ENCODE measurements around the gene IRX5. TPM values are rescaled to one million over a fixed set of nuclear protein-coding genes. Genes with fewer than 3 reads are reported as not detected.

The IRX5 gene
- polyA plus RNA-seq, 10 donors = 0.82 to 8.7 (median 3.1) TPM

- DNase-seq = peak; percentile 99 to 100 (median 100)
Measured at GRCh38 chr16:54929090-54930004, 1.3 kb upstream of the IRX5 start.

- no peak for DNase-seq
Measured at GRCh38 chr16:54930869-54931119, 129 bp downstream of the IRX5 start.

GRCh38 chr16:54931120-54932014, 702 bp downstream of the IRX5 start:
- peak in 2 of 3 donors; percentile 36 to 74 for DNase-seq

- DNase-seq = peak in 1 of 3 donors; percentile 40
Measured at GRCh38 chr16:54932021-54932660, 1.5 kb downstream of the IRX5 start.

GRCh38 chr16:54932737-54933254, 2.1 kb downstream of the IRX5 start:
- peak in 1 of 3 donors; percentile 26 for DNase-seq

- peak in 1 of 3 donors; percentile 56 for DNase-seq
Measured at GRCh38 chr16:54933281-54934011, 2.8 kb downstream of the IRX5 start.

GRCh38 chr16:54934481-54935265, 4.0 kb downstream of the IRX5 start:
- peak in 2 of 3 donors; percentile 34 to 79 for DNase-seq

- DNase-seq = peak in 1 of 3 donors; percentile 69
Measured at GRCh38 chr16:54935266-54935968, 4.8 kb downstream of the IRX5 start.

- DNase-seq = peak in 2 of 3 donors; percentile 38 to 77
Measured at GRCh38 chr16:54936201-54936978, 5.7 kb downstream of the IRX5 start.

GRCh38 chr16:54936979-54937670, 6.5 kb downstream of the IRX5 start:
- DNase-seq = peak in 2 of 3 donors; percentile 57 to 82

- no peak for DNase-seq
Measured at GRCh38 chr16:54937671-54938211, 7.1 kb downstream of the IRX5 start.

- peak in 2 of 3 donors; percentile 31 to 89 for DNase-seq
Measured at GRCh38 chr16:54938212-54939028, 7.8 kb downstream of the IRX5 start.

GRCh38 chr16:54939029-54939346, 8.3 kb downstream of the IRX5 start:
- no peak for DNase-seq

- DNase-seq = peak in 1 of 3 donors; percentile 32
Measured at GRCh38 chr16:54939510-54940278, 9.0 kb downstream of the IRX5 start.

- DNase-seq = no peak
Measured at GRCh38 chr16:54940279-54940604, 9.6 kb downstream of the IRX5 start.

- no peak for DNase-seq
Measured at GRCh38 chr16:54942353-54942943, 11.8 kb downstream of the IRX5 start.

Data from muscle of back (tissue), 11 donors.